Tibial nerve (tissue), 4 donors: ENCODE measurements around the gene LY6G6C. TPM values are rescaled to one million over a fixed set of nuclear protein-coding genes. Genes with fewer than 3 reads are reported as not detected.

ENCODE experiments used
- DNase-seq, 2 donors: peaks; one replicate each; pipeline ENCODE4 v3.0.0-alpha.2; 2019; ENCODE audit warnings: low spot score in 2 of 2
- H3K27ac ChIP-seq, 4 donors: fragments of 200-600 bp; sonication (generic) in 3 of 4; one replicate each; pipeline ENCODE4 v1.5.1; 2017 to 2019; ENCODE audit warnings: mild to moderate bottlenecking in 1 of 4
- H3K27me3 ChIP-seq, 2 donors: fragments of 200-600 bp; sonication (generic) in 1 of 2; one replicate each; pipeline versions ENCODE4 v1.5.1 to v1.6.0; 2017 to 2019
- H3K36me3 ChIP-seq, 3 donors: fragments of 200-600 bp; sonication (generic); one replicate each; pipeline ENCODE4 v1.5.1; 2018 to 2019
- H3K4me1 ChIP-seq, 4 donors: fragments of 200-600 bp; sonication (generic) in 3 of 4; one replicate each; pipeline ENCODE4 v1.5.1; 2017 to 2019
- H3K4me3 ChIP-seq, 4 donors: fragments of 200-600 bp; sonication (generic) in 3 of 4; one replicate each; pipeline ENCODE4 v1.5.1; 2017 to 2019; ENCODE audit warnings: mild to moderate bottlenecking in 1 of 4, moderate library complexity in 1 of 4
- H3K9me3 ChIP-seq, 4 donors: fragments of 200-600 bp; sonication (generic) in 3 of 4; one replicate each; pipeline ENCODE4 v1.5.1; 2017 to 2019
- CTCF ChIP-seq, 5 experiments: fragments of 200-600 bp in 3 of 5; fragments of 450-650 bp in 2 of 5; sonication (generic) in 3 of 5; IDR thresholded peaks; one replicate each; pipeline ENCODE4 v1.5.1; 2016 to 2019; ENCODE audit warnings: antibody characterized with exemption in 5 of 5, mild to moderate bottlenecking in 3 of 5, moderate library complexity in 2 of 5
- EP300 ChIP-seq, 2 donors: sonication (generic); formaldehyde crosslinking; IDR thresholded peaks; one replicate each; pipeline ENCODE4 v1.6.1; 2017; ENCODE audit warnings: antibody characterized with exemption in 2 of 2, mild to moderate bottlenecking in 1 of 2
- POLR2A ChIP-seq, 2 donors: fragments of 450-650 bp; IDR thresholded peaks; one replicate each; pipeline ENCODE4 v1.6.1; 2017; ENCODE audit warnings: antibody characterized with exemption in 2 of 2, mild to moderate bottlenecking in 2 of 2, moderate library complexity in 2 of 2
- WGBS, 2 donors: methylation state at CpG; one replicate each; pipeline ENCODE4 v1.1.5; 2018; 5-methylcytosine and 5-hydroxymethylcytosine counted together
- total RNA-seq, 4 donors: library from RNA; depleted of rRNA; stranded (reverse); fragments of >200 nt; gene quantifications; one replicate each; pipeline ENCODE4 v1.1.0, GENCODE V29; 2016

LY6G6C gene
- total RNA-seq, 4 donors from 2014 or later: not detected

- Histone ChIP-seq H3K4me1 (peaks cover 0 to 35% (median 4%) of the 10 kb centered on the region in 4 donors), H3K27me3 (no peaks in the 10 kb centered on the region), H3K36me3 (peaks cover 0 to 33% (median 4%) of the 10 kb centered on the region in 3 donors), H3K4me3 (peak overlapping the region in 2 of 4 donors; percentile 26 to 46), H3K9me3 (no peaks in the 10 kb centered on the region), H3K27ac (peak overlapping the region in 3 of 4 donors; percentile 30 to 77 (median 72))
- 61 to 71% methylated on average over 13 of the region's 13 CpGs for WGBS, 2 donors
- no peak for DNase-seq
- TF ChIP-seq POLR2A (IDR thresholded peaks at IDR 0.05) (no peak), CTCF (IDR thresholded peaks at IDR 0.05) (no peak), EP300 (IDR thresholded peaks at IDR 0.05) (no peak)
Measured at GRCh38 chr6:31683591-31683990, 38.0 kb downstream of the LY6G6C start.

- H3K4me3 ChIP-seq: peak overlapping the region; percentile 36 to 60 (median 44)
- peaks cover 0 to 9% (median 0%) of the 10 kb centered on the region in 3 donors for H3K36me3 ChIP-seq
- H3K27ac ChIP-seq: peak overlapping the region; percentile 51 to 84 (median 69)
- H3K9me3 ChIP-seq: no peaks in the 10 kb centered on the region
- H3K27me3 ChIP-seq: no peaks in the 10 kb centered on the region
- WGBS, 2 donors: 0 to 2% methylated on average over 27 to 39 of the region's 40 CpGs
- H3K4me1 ChIP-seq: peaks cover 0 to 35% (median 4%) of the 10 kb centered on the region in 4 donors
- TF ChIP-seq POLR2A (IDR thresholded peaks at IDR 0.05) (peak in 1 of 2 donors; percentile 20), CTCF (IDR thresholded peaks at IDR 0.05) (peak in 2 of 5 experiments; percentile 13 to 36), EP300 (IDR thresholded peaks at IDR 0.05) (no peak)
- DNase-seq: no peak
Measured at GRCh38 chr6:31681135-31681671, 40.3 kb downstream of the LY6G6C start.

- Histone ChIP-seq H3K9me3 (no peaks in the 10 kb centered on the region), H3K36me3 (peaks cover 0 to 4% (median 0%) of the 10 kb centered on the region in 3 donors), H3K27ac (peak within 1 kb of the TSS; percentile 51 to 84 (median 69)), H3K27me3 (no peaks in the 10 kb centered on the region), H3K4me3 (peak within 1 kb of the TSS; percentile 36 to 60 (median 44)), H3K4me1 (peaks cover 0 to 35% (median 4%) of the 10 kb centered on the region in 4 donors)
- TF ChIP-seq CTCF (IDR thresholded peaks at IDR 0.05) (peak; percentile 65 to 87 (median 74)), POLR2A (IDR thresholded peaks at IDR 0.05) (no peak), EP300 (IDR thresholded peaks at IDR 0.05) (peak in 1 of 2 donors; percentile 60)
- 11 to 13% methylated on average over 17 of the region's 17 CpGs for WGBS, 2 donors
- peak; percentile 70 to 85 for DNase-seq
Measured at GRCh38 chr6:31680226-31681134, 41.1 kb downstream of the LY6G6C start, which contains the start of gene LY6G5C. LY6G5C (minus strand) TSS chr6:31681067; CDS start chr6:31680373, 694 bp downstream.

GRCh38 chr6:31677955-31678354 is 43.6 kb downstream of the LY6G6C start:
- Histone ChIP-seq H3K9me3 (no peaks in the 10 kb centered on the region), H3K27me3 (no peaks in the 10 kb centered on the region), H3K27ac (no peak overlapping the region), H3K4me1 (peaks cover 0 to 26% (median 2%) of the 10 kb centered on the region in 4 donors), H3K36me3 (peaks cover 0 to 19% (median 5%) of the 10 kb centered on the region in 3 donors), H3K4me3 (no peak overlapping the region)
- TF ChIP-seq CTCF (IDR thresholded peaks at IDR 0.05): no peak
- no peak for DNase-seq
- WGBS, 2 donors: 63 to 71% methylated on average over 8 of the region's 8 CpGs
